COLO668 (cell line): ENCODE measurements around the gene ACTL10.

Experiments
- DNase-seq: peaks from one replicate; lab custom pipeline; 2025; ENCODE audit not compliant: unreplicated experiment; lab: John Stamatoyannopoulos, UW

Gene ACTL10

GRCh38 chr20:33663161-33664084, 3.3 kb upstream of the ACTL10 start:
- peak; percentile 94 for DNase-seq

DNA sequence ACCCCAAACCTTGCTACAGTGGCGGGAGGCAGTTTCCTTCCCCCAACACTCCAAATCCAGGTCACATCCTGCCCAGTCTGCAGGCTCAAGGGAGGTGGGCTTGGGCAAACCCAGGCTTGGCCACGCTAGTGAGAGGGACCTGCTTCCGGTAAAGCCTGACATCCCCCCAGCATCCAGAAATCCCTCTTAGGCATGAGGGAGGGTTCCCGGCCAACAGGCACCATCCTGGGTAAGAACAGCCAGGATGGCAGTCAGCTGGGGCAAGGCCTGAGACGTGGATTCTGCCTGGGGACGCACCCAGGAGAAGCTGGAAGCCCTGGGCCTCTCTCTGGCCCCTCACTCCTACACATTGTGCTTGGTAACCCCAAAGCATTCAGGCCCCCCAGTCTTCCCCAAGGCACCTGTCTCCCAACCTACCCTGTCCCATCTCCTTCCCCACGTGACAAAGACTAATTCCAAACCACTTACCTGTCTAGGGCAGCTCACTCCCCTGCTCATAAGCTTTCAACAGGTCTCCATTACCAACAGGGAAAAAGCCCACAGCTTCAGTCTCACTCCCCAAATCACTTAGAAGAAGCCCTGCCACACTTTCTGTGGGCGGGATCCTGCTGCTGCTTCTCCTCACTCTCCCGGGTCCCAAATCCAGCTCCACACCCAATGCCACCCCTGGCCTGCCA, 2.5 kb upstream of the ACTL10 start:
- DNase-seq = no peak

GRCh38 chr20:33664762-33665144, 2.0 kb upstream of the ACTL10 start:
- no peak for DNase-seq

- DNase-seq = peak; percentile 82
Observed at GRCh38 chr20:33667245-33667675, 517 bp downstream of the ACTL10 start.

- peak; percentile 84 for DNase-seq
Observed at GRCh38 chr20:33667676-33668465, 1.1 kb downstream of the ACTL10 start.

DNA sequence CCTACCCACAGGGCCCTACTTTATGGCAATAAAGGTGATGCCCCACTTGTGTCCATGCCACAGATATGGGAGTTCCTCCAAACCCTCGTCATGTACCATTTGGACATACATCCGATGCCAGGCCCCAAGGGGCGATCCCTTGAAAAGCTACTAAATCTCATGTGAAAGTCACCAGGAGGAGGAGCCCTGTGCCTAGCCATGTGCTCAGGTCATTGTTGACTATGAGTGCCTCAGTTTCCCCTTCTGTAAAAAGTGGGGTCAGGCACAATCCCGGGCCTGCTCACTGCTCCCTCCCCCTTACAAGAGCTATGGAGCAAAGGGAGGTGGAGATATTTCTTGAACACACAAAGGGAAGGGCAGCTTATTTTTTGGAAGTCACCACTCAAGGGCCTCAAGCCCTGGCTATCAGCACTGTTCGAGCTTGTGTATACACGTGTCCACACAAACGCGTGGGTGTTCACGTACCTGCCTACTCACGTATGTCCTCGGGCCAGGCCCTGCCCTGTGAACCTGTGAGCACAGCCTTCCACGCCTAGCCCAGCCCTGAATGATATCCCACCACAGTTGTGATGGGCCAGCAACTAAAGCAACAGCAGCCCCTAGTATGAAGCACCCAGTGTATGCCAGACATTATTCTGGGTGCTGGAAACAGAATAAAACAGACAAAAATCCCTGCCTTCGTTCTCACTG, 1.9 kb downstream of the ACTL10 start:
- no peak for DNase-seq

DNA sequence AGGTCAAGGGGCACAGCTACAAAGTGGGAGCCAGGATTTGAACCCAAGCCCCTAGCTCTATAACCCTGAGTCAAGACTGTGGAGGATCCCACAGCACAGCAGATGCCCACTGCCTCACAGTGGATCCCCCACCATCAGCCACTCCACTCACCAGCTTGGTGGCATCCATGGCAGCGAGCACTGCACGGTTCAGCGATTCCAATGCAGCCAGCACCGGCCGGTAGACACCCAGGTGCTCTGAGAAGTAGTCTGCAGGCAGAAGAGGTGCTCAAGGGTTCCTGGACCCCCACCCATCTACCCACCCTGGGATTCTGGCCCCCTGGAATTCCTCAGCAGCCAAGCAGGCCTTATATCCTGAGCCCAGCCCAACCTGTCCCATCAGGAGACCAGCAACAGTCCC, 2.5 kb downstream of the ACTL10 start:
- no peak for DNase-seq

- no peak for DNase-seq
Observed at GRCh38 chr20:33669873-33670640, 3.3 kb downstream of the ACTL10 start.

DNA sequence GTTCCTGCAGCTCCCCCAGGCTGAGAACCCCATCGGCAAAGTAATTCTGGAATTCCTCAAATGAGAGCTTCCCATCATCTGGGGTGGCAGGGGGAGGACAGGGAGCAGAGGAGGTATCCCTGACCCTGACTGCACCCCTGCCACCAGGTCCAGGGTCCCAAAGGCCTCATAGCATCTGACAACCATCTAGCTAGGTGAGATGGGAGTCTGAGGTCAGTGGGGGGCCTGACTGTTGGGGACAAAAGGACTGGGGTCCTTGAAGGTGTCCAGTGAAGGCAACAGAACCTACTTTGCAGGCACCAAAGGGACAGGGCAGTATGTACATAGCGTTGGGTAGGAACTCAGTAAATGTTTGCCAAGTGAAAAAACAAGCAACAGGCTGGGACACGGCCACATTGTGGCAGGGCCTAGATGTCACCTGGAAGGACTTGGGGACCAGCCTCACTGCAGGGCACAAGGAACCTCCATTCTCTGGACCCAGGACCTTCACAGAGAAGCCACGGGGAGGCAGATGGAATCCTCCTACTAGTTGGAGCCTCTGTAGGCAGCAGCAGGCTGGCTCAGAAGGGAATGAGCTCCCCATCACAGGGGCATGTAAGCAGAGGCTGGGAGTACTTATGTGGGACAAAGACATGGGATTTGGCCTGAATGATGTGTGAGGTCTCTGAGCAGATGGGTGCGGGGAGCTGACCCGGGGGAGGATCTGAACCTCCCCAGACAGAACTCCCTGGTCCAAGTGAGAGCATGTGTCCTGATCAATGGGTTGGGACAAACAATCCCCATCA, 4.2 kb downstream of the ACTL10 start:
- no peak for DNase-seq

DNA sequence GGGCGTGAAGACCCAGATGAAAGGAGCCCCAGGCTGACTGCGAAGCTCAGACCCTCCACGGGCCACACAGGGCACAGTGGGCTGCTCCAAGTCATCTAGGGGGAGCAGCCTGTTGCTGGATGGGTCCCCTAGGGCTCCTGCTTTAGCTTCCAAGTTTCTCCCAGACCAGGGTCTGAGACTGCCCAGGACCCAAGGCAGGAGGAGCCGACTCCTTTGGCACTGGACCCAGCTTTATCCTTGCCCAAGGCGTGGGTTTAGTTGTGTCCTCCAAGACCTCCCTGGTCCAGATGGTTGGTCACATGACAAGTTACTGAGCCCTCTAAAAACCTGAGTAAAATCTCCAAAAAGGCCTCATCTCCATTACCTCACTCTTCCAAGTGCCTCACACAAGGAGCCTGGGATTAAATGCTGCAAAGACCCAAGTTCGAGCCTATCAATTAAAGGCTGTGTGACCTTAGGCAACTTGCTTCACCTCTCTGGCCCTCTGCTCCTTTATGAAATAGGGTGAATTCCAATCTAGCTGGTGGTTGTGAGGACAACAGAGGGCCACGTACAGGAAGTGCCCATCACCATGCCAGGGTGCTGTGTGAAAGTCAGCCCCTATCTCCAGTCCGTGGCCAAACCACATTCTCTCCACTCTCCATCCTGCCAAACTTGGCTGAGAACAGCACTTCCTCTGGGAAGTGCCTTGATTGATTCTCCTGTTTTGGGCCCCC, 5.0 kb downstream of the ACTL10 start:
- no peak for DNase-seq

DNA sequence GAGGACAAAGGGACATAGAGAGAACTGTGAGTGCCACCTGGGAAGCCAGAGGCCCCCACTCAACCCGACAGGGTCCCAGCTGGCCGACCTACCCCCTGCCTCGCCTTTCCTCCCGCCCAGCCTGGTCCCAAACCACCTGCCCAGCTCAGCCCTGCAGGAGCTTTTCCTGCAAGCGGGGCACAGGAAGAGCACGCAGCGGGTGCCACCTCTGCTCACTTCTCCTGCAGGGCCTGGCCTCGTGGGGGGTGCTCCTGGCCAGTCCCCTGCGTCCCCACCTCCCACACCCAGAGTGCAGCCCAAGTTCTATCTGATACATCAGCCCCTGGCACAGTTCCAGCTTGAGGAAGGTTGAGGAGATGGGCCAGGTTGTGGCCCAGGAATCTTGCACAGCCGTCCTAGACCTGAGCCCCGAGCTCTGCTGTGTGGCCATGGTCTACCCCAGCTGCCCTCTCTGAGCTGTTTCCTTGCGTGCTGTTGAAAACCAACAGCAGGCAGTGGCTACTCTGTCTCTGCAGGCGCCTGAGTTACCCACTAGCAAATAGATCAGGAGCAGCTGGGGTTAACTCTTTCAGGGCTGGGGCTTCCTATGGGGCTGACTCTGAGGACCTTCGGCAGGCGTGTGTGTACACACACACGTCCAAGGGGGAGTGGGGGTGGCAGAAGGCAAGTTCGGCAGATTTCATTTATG, 5.8 kb downstream of the ACTL10 start:
- peak; percentile 74 for DNase-seq

DNA sequence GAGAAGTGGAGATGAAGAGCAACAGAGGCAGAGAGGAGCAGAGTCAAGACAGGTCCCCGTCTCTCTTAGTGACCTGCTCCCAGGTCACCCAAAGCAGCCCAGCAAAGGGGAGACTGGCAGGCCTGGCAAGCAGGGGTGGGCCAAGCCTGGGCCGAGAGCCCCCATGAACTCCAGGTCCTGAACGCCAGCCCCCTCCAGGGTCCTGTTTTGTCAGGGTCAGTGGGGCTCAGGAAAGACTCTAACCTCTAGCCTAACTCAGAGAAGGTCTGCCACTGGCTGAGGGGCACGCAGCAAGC, 6.3 kb downstream of the ACTL10 start:
- no peak for DNase-seq

DNA sequence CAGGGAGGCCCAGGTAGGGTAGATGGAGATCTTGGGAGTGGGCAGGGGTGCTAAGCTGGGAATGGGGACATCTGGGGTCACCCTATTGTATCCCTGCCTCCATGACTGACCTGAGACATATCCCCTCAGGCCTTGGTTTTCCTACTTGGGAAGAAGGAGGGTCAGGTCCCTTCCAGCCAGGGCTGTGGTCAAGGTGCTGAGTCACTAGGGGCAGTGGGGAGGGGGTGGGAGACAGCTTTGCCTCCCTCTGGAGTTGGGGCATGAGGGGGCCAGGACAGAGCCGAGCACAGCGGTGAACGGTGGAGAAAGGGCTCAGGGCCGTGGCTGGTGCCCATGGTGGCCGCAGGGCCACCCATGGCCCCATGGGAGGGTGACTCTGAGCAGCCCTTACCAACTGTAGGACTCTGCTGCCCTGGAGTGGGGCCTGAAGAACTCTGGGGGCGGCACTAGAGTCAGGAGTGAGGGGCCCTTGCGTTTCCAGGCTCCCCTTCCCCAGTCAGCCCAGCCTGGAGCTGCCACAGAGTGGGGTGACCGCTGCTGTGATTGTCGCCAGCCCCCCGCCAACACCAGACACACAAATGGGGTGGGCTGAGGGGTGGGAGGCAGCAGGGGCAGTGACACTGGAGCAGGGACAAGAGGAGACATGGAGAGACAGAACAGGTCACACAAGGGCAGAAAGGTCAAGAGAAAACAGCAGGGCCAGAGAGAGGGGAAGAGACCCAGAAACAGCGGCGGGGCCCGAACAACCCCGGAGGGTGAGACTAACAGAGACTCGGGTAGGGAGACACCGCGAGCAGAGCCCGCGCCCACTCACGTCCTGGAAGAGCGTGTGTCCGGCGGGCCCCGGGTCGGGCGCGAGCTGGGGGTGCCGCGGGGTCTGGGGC, 6.9 kb downstream of the ACTL10 start:
- DNase-seq = no peak

DNA sequence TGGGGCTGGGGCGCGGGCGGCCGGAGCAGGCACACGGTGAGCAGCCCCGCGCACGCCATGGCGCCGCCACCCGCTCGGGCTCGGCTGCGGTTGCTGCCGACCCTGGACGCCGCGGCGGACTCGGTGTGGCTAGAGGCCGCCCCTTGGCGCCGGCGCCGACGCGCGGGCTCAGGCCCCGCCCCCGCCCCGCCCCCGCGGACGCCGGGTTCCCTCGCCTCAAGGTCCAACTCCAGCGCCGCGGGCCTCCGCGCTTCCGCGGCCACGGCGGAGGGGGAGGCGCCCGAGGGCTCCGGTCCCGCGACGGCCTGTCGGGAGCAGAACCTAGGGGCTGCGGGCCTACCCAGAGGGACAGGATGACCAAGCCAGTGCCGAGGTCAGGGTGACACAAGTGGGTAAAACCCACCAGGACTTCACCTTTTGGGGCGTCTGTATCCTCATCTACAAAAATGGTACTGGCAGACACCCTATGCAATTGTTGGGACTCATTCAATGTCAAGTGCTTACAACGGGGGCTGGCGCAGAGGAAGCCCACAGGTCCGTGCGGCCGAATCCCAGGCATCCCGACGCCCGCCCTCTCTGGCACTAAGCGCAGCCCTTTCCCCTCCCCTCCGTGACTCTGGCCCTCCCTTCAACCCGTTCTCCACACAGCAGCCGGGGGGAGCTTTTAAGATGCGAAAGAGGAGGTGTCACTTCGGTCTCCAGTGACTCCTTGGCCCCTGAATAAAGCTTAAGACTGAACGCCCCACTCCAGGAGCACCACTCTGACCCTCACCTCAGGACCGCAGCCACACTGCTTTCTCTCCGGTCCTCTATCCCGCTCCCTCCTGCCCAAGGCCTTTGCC, 7.8 kb downstream of the ACTL10 start, which contains the start of gene NECAB3:
Gene NECAB3, minus strand, starts transcription at position 135 of the 842 bp plus-strand sequence. Its CDS starts 76 bp downstream, at position 59.
- peak; percentile 94 for DNase-seq

DNA sequence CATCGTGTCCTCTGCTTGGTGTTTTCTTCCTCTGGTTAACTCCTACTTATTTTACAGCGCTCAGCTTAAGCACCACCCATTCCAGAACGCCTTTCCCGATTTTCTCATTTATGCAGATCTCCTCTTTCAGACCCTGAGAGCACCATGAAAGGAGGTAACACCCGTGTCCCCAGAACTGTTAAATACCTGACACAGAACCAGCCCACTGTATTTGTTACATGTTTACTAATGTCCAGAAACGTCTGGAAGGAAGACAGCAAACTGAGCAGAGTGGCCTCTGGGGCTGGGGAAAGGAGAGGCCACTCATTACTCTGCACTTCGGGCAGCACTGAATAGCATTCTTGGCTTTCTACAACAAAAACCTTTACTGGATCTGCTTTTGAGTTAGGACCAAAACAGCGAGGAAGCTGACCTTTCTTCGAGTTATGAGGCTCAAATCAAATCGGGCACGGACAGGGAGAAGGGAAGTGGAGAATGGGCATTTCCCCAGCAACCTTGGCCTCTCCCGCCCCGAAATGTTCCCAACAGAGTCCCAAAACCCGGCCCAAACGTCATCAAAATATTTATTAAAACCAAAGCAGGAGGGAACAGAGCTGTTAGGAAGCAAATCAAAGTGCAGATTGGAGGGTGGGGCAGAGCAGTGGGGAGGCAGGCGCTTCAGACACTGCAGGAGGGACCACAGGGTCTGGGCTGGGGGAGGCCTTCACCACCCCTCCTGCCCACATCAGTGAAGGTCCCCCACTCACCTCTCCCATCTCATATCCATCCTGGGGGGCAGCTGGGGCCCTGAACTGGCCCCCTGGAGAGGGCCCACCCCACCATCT, 8.6 kb downstream of the ACTL10 start:
- DNase-seq = no peak
